Hepatic stellate cell (primary cell): ENCODE measurements around the gene CFAP74.
"Not testable (repeated sequence)": the region's sequence is repeated elsewhere in the genome, so short reads cannot be mapped to it uniquely, and the experiment has no call there.

Experiments used
- DNase-seq: peaks from one replicate; pipeline ENCODE4 v3.0.0; 2011; ENCODE audit warnings: low spot score

Gene CFAP74

GRCh38 chr1:1893997-1894353, 109.6 kb downstream of the CFAP74 start:
- no peak for DNase-seq

- no peak for DNase-seq
Observed at GRCh38 chr1:1893291-1893985, 110.1 kb downstream of the CFAP74 start.

DNA sequence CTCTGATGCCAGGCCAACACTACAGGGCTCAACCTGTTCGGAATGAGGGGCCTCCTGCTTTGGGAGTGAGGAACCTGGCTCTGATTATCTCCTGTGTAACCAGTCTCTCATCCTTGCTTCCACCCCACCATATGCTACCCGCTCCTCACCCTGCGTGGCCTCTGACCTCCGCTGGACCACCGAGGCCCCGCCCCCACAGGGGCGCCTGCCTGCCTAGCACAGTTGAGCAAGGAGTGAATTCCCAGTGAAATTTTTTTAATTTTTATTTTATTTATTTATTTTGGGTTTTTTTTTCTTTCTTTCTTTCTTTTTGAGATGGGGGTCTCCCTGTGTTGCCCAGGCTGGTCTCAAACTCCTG, 110.8 kb downstream of the CFAP74 start:
- no peak for DNase-seq

- no peak for DNase-seq
Observed at GRCh38 chr1:1892079-1892762, 111.4 kb downstream of the CFAP74 start.

DNA sequence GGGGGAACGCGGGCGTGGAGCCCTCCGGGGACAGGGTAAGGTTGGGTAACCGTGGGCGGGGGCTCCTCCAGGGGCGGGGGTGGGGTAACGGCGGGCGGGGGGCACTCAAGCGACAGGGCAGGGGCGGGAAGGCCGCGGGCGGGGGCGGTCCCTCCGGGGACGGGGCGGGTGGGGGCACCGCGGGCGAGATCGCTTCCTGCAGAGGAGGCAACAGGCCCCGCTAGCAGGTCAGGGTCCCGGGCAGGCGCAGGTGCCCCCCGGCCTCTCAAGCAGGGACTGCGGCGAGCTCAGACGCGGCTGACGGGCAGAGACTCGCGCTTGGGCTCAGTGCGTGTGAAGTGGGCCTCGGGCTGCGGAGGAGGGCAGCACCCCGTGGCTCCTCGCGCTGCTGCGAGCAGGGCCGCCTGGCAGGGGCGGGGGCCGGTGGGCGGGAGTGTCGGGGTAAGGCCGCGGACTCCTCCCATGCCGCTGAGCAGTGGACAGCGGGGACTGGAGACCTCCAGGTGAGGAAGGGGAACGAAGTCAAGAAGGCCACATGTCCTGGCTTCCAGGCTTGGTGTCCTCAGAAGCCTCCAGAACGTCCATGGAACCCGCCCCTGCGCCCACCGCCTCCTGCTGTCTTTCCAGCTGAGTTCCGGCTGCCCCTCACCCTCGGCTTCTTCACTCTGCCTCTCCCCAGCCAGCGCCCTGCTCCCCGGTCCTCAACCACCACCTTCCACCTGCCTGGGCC, 112.1 kb downstream of the CFAP74 start:
- DNase-seq: peak; percentile 93

DNA sequence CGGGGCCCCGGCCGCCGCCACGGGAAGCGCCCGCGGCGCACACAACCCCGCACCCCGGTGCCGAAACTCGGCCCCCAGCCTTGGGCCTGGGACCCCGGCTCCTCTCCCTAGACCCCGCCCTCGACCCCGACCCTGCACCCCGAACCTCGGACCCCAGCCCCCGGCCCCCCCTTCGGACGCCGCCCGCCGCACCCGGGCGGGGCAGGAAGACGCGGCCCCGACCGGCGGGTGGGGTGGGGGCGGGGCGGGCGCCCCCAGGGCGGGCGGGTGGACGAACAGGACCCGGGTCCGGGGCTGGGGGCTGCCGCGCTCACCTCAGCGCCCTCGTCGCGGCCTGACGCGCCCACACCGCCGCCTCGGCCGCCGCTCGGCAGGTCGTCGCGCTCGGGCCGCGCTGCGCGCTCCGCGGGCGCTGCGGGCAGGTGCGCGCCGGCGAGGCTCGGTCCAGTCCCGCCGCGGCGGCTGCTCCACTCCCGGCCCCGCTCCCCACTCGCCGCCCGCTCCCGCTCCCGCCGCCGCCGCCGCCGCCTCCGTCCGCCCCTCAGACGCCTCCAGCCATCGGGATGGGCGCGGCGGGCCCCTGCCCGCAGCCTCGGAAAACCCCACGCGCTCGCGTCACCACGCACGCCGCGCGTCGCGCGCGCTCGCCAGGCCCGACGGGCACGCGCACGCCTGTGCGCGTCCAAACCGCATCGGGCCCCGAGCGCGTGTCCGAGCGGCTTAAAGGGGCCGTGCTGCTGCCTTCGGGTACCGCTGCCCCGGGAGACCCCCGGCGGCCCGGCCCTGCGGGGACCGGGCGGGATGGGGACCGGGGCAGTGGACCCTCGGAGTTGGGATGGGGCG, 112.9 kb downstream of the CFAP74 start, which contains the start of gene GNB1:
GNB1 (minus strand) TSS at position 582 of the 843 bp plus-strand sequence. CDS start 65,634 bp downstream, outside the sequence.
- peak; percentile 98 for DNase-seq

- DNase-seq: peak; percentile 71
Observed at GRCh38 chr1:1889847-1890505, 113.6 kb downstream of the CFAP74 start.

- DNase-seq: no peak
Observed at GRCh38 chr1:1889090-1889750, 114.4 kb downstream of the CFAP74 start.

DNA sequence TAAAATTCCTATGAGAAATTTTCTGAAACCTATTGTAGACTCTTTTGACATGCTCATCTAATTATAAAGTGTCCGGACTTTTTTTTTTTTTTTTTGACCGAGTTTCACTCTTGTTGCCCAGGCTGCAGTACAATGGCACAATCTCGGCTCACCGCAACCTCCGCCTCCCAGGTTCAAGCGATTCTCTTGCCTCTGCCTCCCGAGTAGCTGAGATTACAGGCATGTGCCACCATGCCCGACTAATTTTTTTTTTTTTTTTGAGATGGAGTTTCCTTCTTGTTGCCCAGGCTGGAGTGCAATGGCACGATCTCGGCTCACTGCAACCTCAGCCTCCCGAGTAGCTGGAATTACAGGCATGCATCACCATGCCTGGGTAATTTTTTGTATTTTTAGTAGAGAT, 119.7 kb downstream of the CFAP74 start:
- DNase-seq: not testable (repeated sequence)

DNA sequence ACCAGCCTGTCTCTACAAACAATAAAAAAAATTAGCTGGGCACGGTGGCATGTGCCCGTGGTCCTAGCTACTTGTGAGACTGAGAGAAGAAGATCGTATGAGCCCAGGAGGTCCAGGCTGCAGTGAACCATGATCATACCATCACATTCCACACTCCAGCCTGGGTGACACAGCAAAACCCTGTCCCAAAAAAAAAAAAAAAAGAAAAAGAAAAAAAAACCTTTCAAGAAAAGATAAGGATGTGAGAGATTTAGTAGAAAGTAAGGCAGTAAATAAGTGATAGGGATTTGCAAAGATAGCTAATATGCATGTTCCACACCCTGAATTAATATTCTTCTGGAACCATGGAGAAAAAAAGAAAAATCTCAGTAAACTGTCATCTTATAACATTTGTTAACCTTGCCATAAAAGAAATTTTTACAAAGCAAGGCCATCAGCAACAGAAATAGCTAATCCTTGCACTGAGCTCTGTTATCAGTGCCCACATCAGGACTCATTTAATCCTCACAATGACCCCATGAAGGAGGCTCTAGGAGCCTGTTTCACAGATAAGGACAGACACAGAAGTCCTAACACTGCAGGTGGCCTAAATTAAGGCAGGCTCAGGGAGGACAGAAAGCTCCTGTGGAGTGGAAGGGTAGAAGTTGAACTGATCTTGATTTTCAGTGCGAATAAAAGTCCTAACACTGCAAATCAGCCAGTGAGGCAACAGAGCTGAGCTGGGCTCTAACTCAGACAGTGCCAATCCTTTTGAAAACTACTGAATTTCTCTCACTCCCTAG, 120.3 kb downstream of the CFAP74 start:
- no peak for DNase-seq

GRCh38 chr1:1881727-1882126, 121.9 kb downstream of the CFAP74 start:
- DNase-seq: no peak

DNA sequence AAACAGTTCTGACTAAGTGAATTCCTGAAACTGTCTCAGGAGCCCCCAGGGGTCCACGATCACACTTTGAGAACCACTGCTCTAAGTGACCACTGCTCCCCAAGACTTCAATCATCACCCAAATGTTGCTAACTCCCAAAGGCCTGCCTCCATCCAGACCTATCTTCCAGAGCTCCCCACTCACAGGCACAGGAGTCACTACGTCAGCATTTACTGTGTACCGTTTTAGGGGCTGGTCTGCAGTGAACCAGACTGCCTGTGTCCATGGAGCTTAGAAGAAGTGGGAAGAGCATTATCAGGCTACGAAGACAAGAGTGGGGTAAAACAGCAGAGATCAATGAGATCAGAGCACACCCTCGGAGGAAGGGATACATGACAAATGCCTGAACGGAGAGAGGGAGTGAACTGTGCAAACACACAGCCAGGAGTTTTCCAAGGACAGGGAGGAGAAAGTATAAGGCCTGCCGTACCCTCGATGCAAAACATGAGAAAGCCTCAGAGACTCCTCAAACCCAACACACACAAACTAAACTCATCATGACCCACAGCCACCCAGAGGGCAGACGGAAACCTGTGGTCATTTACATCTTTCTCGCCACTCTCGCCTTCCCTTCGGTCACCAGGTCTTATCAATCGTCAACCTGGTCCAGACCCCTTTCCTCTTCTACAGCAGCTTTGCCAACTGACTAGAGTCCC, 122.8 kb downstream of the CFAP74 start:
- no peak for DNase-seq

DNA sequence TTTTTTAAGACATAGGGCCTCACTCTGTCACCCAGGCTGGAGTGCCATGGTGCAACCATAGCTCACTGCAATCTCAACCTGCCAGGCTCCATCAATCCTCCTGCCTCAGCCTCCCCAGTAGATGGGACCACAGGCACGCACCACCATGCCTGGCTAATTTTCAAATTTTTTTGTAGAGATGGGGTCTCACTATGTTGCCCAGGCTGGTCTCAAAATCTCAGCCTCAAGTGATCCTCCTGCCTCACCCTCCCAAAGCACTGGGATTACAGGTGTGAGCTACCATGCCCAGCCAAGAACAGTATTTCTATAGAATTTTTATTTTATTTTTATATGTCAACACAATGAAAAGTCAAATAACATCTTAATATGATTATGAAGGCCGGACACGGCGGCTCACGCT, 123.6 kb downstream of the CFAP74 start:
- DNase-seq: no peak

GRCh38 chr1:1877865-1878436, 125.6 kb downstream of the CFAP74 start:
- no peak for DNase-seq

DNA sequence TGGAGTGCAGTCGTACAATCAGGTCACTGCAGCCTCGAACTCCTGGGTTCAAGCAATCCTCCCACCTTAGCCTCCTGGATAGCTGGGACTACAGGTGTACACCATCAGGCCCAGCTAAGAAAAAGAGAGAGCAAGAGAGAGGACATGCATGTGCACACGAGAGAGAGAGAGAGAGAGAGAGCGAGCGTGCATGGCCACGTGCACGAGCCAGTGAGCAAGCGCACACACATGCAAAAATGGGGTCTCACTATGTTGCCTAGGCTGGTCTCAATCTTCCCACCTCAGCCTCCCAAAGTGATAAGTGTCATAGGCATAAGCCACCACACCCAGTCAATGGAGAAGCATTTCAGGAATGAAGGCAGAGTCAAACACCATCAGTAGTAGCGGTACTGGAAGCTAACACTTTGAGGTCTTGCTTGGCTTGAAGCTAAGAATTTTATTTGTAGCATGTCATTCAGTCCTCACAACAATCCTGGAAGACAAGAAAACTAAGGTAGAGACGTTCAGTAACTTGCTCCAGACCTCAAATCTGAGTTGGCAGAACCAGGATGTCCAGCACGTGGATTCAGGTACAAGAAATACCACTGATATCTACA, 127.2 kb downstream of the CFAP74 start:
- DNase-seq: no peak

GRCh38 chr1:1875932-1876331, 127.7 kb downstream of the CFAP74 start:
- DNase-seq: no peak

DNA sequence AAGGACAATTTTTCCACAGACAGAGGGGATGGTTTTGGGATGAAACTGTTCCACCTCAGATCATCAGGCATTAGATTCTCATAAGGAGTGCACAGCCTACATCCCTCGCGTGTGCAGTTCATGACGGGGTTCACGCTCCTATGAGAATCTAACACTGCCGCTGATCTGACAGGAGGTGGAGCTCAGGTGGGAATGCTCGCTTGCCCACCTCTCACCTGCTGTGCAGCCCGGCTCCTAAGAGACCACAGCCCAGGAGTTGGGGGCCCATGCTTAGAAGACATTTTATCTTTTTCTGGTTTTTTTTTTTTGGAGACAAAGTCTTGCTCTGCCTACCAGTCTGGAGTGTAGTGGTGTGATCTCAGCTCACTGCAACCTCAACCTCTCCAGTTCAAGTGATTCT, 128.7 kb downstream of the CFAP74 start:
- DNase-seq: no peak

GRCh38 chr1:1873186-1873585, 130.4 kb downstream of the CFAP74 start:
- DNase-seq: no peak
